ENCODE results near the gene PSMG2. TPM values are rescaled to one million over a fixed set of nuclear protein-coding genes. Genes with fewer than 3 reads are reported as not detected.

PSMG2 gene
- total RNA-seq, 1 donor from 2014 or later = 96.8 TPM

DNA sequence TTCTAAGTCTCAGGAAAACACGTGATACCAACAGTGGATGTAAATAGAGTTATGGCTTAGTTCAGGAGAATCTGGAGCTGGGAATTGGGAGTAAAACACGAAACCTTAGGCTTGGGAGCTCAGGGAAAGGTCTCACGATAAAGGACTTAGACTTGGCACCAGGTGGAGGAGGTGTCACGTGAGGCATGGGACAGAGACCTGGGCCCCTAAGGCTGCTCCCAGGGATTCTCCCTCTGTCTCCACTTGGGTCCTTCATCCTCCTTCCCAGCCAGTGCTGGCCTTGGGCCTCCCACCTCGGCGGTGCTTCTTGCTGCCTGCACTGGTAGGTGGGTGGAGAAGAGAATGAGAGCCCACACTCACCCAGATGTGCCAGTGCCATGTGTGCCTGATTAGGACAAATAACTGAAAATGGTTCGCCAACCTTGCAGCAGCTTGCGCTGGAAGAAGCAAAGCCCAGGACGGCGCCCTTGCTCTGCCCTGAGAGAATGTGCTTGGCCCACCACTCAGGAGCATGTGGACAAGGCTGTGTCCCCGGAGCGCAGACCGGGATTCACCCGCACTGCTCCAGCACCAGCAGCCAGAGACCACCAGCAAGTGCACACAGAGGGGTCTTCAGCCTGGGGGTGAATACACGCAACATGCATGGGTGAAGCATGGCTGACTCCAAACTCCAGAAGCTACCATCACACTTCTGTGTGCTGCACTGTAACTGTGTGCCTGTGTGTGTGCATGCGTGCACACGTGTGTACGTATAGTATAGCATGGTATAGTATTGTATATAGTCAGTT is 48.1 kb downstream of the PSMG2 start:
- Mint-ChIP-seq H3K4me1 (no peaks in the 10 kb centered on the region), H3K9me3 (no peaks in the 10 kb centered on the region), H3K4me3 (no peak overlapping the region), H3K36me3 (no peaks in the 10 kb centered on the region), H3K27me3 (ENCODE audit: insufficient read depth, low read depth) (peaks cover 2% of the 10 kb centered on the region), H3K27ac (no peak overlapping the region)
- no peak overlapping the region for H3K4me2 ChIP-seq
- H3K79me2 ChIP-seq (ENCODE audit: low read depth) = no peaks in the 10 kb centered on the region
- H3K36me3 ChIP-seq = no peaks in the 10 kb centered on the region
- H3K9me3 ChIP-seq (ENCODE audit: low read depth) = no peaks in the 10 kb centered on the region
- H3K27me3 ChIP-seq = no peaks in the 10 kb centered on the region
- H3K27ac ChIP-seq = no peak overlapping the region
- TF ChIP-seq EZH2 (IDR thresholded peaks at IDR 0.05) (no peak), EZH2phosphoT487 (IDR thresholded peaks at IDR 0.05) (no peak)
- TF ChIP-seq, protein P1, sequence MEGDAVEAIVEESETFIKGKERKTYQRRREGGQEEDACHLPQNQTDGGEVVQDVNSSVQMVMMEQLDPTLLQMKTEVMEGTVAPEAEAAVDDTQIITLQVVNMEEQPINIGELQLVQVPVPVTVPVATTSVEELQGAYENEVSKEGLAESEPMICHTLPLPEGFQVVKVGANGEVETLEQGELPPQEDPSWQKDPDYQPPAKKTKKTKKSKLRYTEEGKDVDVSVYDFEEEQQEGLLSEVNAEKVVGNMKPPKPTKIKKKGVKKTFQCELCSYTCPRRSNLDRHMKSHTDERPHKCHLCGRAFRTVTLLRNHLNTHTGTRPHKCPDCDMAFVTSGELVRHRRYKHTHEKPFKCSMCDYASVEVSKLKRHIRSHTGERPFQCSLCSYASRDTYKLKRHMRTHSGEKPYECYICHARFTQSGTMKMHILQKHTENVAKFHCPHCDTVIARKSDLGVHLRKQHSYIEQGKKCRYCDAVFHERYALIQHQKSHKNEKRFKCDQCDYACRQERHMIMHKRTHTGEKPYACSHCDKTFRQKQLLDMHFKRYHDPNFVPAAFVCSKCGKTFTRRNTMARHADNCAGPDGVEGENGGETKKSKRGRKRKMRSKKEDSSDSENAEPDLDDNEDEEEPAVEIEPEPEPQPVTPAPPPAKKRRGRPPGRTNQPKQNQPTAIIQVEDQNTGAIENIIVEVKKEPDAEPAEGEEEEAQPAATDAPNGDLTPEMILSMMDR (IDR thresholded peaks at IDR 0.05) = no peak
- no peak overlapping the region for H3K9ac ChIP-seq
- H4K20me1 ChIP-seq (ENCODE audit: low read depth) = no peaks in the 10 kb centered on the region
- H3K4me3 ChIP-seq = no peak overlapping the region
- no peak overlapping the region for H2AFZ ChIP-seq (replicated peaks)
- no peaks in the 10 kb centered on the region for H3K4me1 ChIP-seq
- DNase-seq (ENCODE audit: low spot score) = no peak
- no peaks in the 10 kb centered on the region for H3F3A ChIP-seq (ENCODE audit: low read depth)

DNA sequence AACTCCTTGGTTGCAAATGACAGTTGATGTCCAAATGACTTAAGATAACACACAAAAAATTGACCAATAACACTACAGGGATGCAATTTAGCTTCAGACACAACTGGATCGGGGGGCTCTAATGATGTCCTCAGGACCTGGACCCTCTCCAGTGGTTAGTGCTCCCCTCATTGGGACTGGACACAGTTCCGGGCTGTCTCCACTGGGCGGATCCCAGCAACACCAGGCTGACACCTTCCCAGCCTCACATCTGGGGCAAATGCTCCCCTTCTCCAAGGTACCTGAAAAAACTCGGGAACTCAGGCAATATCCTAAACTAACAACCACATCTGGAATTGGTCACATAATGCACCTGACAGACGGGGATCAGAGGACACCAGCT is 48.7 kb downstream of the PSMG2 start:
- no peak overlapping the region for H2AFZ ChIP-seq (replicated peaks)
- H3K27me3 ChIP-seq = no peaks in the 10 kb centered on the region
- H3K4me1 Mint-ChIP-seq = no peaks in the 10 kb centered on the region
- peaks cover under 1% of the 10 kb centered on the region for H3K9me3 Mint-ChIP-seq
- no peak overlapping the region for H3K9ac ChIP-seq
- H3K4me3 Mint-ChIP-seq = no peak overlapping the region
- no peaks in the 10 kb centered on the region for H3K4me1 ChIP-seq
- no peak overlapping the region for H3K4me3 ChIP-seq
- peaks cover 2% of the 10 kb centered on the region for H3K27me3 Mint-ChIP-seq (ENCODE audit: insufficient read depth, low read depth)
- no peaks in the 10 kb centered on the region for H3K9me3 ChIP-seq (ENCODE audit: low read depth)
- no peaks in the 10 kb centered on the region for H3K36me3 Mint-ChIP-seq
- no peak overlapping the region for H3K27ac ChIP-seq
- no peak for TF ChIP-seq EZH2 (IDR thresholded peaks at IDR 0.05)
- TF ChIP-seq, protein P1 (IDR thresholded peaks at IDR 0.05) = no peak
- no peak overlapping the region for H3K4me2 ChIP-seq
- no peaks in the 10 kb centered on the region for H4K20me1 ChIP-seq (ENCODE audit: low read depth)
- H3K79me2 ChIP-seq (ENCODE audit: low read depth) = no peaks in the 10 kb centered on the region
- H3K36me3 ChIP-seq = no peaks in the 10 kb centered on the region
- H3K27ac Mint-ChIP-seq = no peak overlapping the region
- H3F3A ChIP-seq (ENCODE audit: low read depth) = no peaks in the 10 kb centered on the region
- DNase-seq (ENCODE audit: low spot score) = no peak

DNA sequence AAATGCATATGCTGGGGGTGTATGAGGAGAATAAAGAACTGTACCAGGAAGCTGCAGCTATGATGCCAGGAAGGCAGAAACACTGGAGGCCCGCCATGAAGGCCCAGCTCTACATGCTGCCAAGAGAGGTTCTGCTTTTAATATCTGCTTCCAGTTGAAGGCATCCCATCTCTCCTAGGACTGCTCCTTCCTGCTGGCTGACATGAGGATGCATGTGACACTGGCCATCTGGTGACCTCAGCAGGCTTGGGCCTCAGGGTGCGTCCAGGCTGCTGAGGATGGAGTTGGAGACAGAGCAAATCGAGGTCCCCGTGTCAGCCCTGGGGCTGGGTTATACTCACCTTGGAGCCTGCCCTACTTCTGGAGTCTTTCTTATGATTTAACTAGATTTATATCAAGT is 49.0 kb downstream of the PSMG2 start:
- Mint-ChIP-seq H3K36me3 (no peaks in the 10 kb centered on the region), H3K27me3 (ENCODE audit: insufficient read depth, low read depth) (peaks cover 2% of the 10 kb centered on the region), H3K9me3 (peaks cover 3% of the 10 kb centered on the region), H3K4me1 (no peaks in the 10 kb centered on the region), H3K4me3 (no peak overlapping the region), H3K27ac (no peak overlapping the region)
- H3K9ac ChIP-seq = no peak overlapping the region
- no peaks in the 10 kb centered on the region for H3K36me3 ChIP-seq
- H3K4me2 ChIP-seq = no peak overlapping the region
- H3K79me2 ChIP-seq (ENCODE audit: low read depth) = no peaks in the 10 kb centered on the region
- TF ChIP-seq, protein P1 (IDR thresholded peaks at IDR 0.05) = no peak
- TF ChIP-seq EZH2 (IDR thresholded peaks at IDR 0.05) = no peak
- TF ChIP-seq EZH2phosphoT487 (IDR thresholded peaks at IDR 0.05) = no peak
- H3F3A ChIP-seq (ENCODE audit: low read depth) = no peaks in the 10 kb centered on the region
- no peaks in the 10 kb centered on the region for H3K9me3 ChIP-seq (ENCODE audit: low read depth)
- H4K20me1 ChIP-seq (ENCODE audit: low read depth) = no peaks in the 10 kb centered on the region
- no peak overlapping the region for H3K27ac ChIP-seq
- H2AFZ ChIP-seq (replicated peaks) = no peak overlapping the region
- H3K4me1 ChIP-seq = no peaks in the 10 kb centered on the region
- DNase-seq (ENCODE audit: low spot score) = no peak
- no peaks in the 10 kb centered on the region for H3K27me3 ChIP-seq
- no peak overlapping the region for H3K4me3 ChIP-seq

All from neural progenitor cell (in vitro differentiated cells).